Naive thymus-derived CD8-positive, alpha-beta T cell (primary cell): ENCODE data around the gene BANP. TPM values are rescaled to one million over a fixed set of nuclear protein-coding genes. Genes with fewer than 3 reads are reported as not detected.

Experiments
- ATAC-seq, 2 donors: fragments of 150-1000 bp; cut with Tn5 transposase in 1 of 2; sonication (Bioruptor Pico), chemical (Tn5 transposase) in 1 of 2; 1 replicate in 1 of 2; 2 replicates in 1 of 2; pipeline ENCODE4 v1.10.0; 2021; ENCODE audit warnings: mild to moderate bottlenecking in 2 of 2, moderate library complexity in 2 of 2
- POLR2A ChIA-PET: fragments of 350-600 bp; sonication (Branson Sonifier 250); formaldehyde crosslinking; loops from one replicate; lab custom pipeline; 2021; ENCODE audit warnings: antibody characterized with exemption; lab: Charles Lee
- DNase-seq, 10 donors: peaks; one replicate each; pipeline versions ENCODE4 v3.0.0 to v3.0.0-alpha.2; 2020 to 2022
- H3K27ac Mint-ChIP-seq, 10 donors: one replicate each; pipeline ENCODE4 v1.8.0; 2020 to 2022; ENCODE audit warnings: mild to moderate bottlenecking in 10 of 10, mixed read lengths in 10 of 10, moderate library complexity in 4 of 10, inconsistent platforms in 1 of 10
- H3K27me3 Mint-ChIP-seq, 5 donors: one replicate each; pipeline ENCODE4 v1.8.0; 2021 to 2022; ENCODE audit warnings: mixed read lengths in 5 of 5
- H3K36me3 Mint-ChIP-seq, 3 donors: one replicate each; pipeline ENCODE4 v1.8.0; 2020 to 2022; ENCODE audit warnings: mixed read lengths in 3 of 3, mild to moderate bottlenecking in 2 of 3, inconsistent platforms in 1 of 3
- H3K4me1 Mint-ChIP-seq, 4 donors: one replicate each; pipeline ENCODE4 v1.8.0; 2021 to 2022; ENCODE audit warnings: mixed read lengths in 4 of 4
- H3K4me3 Mint-ChIP-seq, 10 donors: one replicate each; pipeline ENCODE4 v1.8.0; 2020 to 2022; ENCODE audit warnings: mild to moderate bottlenecking in 10 of 10, mixed read lengths in 10 of 10, moderate library complexity in 6 of 10, inconsistent platforms in 1 of 10
- H3K9me3 Mint-ChIP-seq, 9 donors: one replicate each; pipeline ENCODE4 v1.8.0; 2020 to 2022; ENCODE audit warnings: mixed read lengths in 9 of 9, mild to moderate bottlenecking in 3 of 9, inconsistent platforms in 1 of 9, moderate library complexity in 1 of 9
- polyA plus RNA-seq, 3 donors: library from polyadenylated mRNA; unstranded; fragments of 300-500 nt; fragmentation: Illumina TruSeq; gene quantifications; one replicate each; pipeline ENCODE4 v1.2.3, GENCODE V29; 2021
- total RNA-seq, 8 experiments: library from RNA in 2 of 8; stranded (reverse) in 2 of 8; gene quantifications; one replicate each; pipeline ENCODE4 v1.2.3 and lab custom pipeline; 2021 to 2026

The BANP gene
- total and polyA plus RNA-seq, 5 experiments from 2014 or later: 13.4 to 89.4 (median 29.1) TPM

GRCh38 chr16:88061346-88062110 lies 110.3 kb downstream of the BANP start:
- no peak overlapping the region for H3K4me3 Mint-ChIP-seq
- POLR2A ChIA-PET: no interaction called here
- DNase-seq (no peak), ATAC-seq (no peak)
- H3K27ac Mint-ChIP-seq: no peak overlapping the region
- H3K9me3 Mint-ChIP-seq: no peaks in the 10 kb centered on the region
- H3K4me1 Mint-ChIP-seq: peaks cover 0 to 2% (median 0%) of the 10 kb centered on the region in 4 donors
- peaks cover 0 to 61% (median 6%) of the 10 kb centered on the region in 3 donors for H3K36me3 Mint-ChIP-seq
- H3K27me3 Mint-ChIP-seq: no peaks in the 10 kb centered on the region

- Mint-ChIP-seq H3K36me3 (peaks cover 0 to 58% (median 6%) of the 10 kb centered on the region in 3 donors), H3K4me1 (peaks cover 0 to 10% (median under 1%) of the 10 kb centered on the region in 4 donors), H3K27ac (no peak overlapping the region), H3K27me3 (no peaks in the 10 kb centered on the region), H3K4me3 (no peak overlapping the region), H3K9me3 (no peaks in the 10 kb centered on the region)
- DNase-seq (no peak), ATAC-seq (no peak)
- POLR2A ChIA-PET: no interaction called here
Observed at GRCh38 chr16:88062341-88063210, 111.3 kb downstream of the BANP start.

GRCh38 chr16:88063211-88063773 lies 112.1 kb downstream of the BANP start:
- no peak overlapping the region for H3K4me3 Mint-ChIP-seq
- no peaks in the 10 kb centered on the region for H3K27me3 Mint-ChIP-seq
- H3K27ac Mint-ChIP-seq: no peak overlapping the region
- POLR2A ChIA-PET: no interaction called here
- DNase-seq (no peak), ATAC-seq (no peak)
- peaks cover 0 to 56% (median 6%) of the 10 kb centered on the region in 3 donors for H3K36me3 Mint-ChIP-seq
- H3K4me1 Mint-ChIP-seq: peaks cover 0 to 11% (median 2%) of the 10 kb centered on the region in 4 donors
- no peaks in the 10 kb centered on the region for H3K9me3 Mint-ChIP-seq

GRCh38 chr16:88064011-88064888 lies 113.0 kb downstream of the BANP start:
- H3K36me3 Mint-ChIP-seq: peaks cover 0 to 53% (median 8%) of the 10 kb centered on the region in 3 donors
- no peaks in the 10 kb centered on the region for H3K9me3 Mint-ChIP-seq
- no peaks in the 10 kb centered on the region for H3K27me3 Mint-ChIP-seq
- DNase-seq (no peak), ATAC-seq (no peak)
- POLR2A ChIA-PET: no interaction called here
- H3K27ac Mint-ChIP-seq: no peak overlapping the region
- no peak overlapping the region for H3K4me3 Mint-ChIP-seq
- peaks cover 0 to 14% (median 2%) of the 10 kb centered on the region in 4 donors for H3K4me1 Mint-ChIP-seq

GRCh38 chr16:88064889-88065746 lies 113.9 kb downstream of the BANP start:
- H3K9me3 Mint-ChIP-seq: no peaks in the 10 kb centered on the region
- no peak for ATAC-seq
- POLR2A ChIA-PET: no interaction called here
- H3K27me3 Mint-ChIP-seq: no peaks in the 10 kb centered on the region
- H3K4me3 Mint-ChIP-seq: no peak overlapping the region
- peaks cover 6 to 53% (median 12%) of the 10 kb centered on the region in 3 donors for H3K36me3 Mint-ChIP-seq
- peak overlapping the region in 1 of 10 donors; percentile 60 for H3K27ac Mint-ChIP-seq
- no peak for DNase-seq
- H3K4me1 Mint-ChIP-seq: peaks cover 0 to 23% (median 2%) of the 10 kb centered on the region in 4 donors

- H3K4me3 Mint-ChIP-seq: no peak overlapping the region
- H3K27ac Mint-ChIP-seq: no peak overlapping the region
- H3K27me3 Mint-ChIP-seq: no peaks in the 10 kb centered on the region
- peaks cover 6 to 55% (median 7%) of the 10 kb centered on the region in 3 donors for H3K36me3 Mint-ChIP-seq
- peaks cover 0 to 28% (median 2%) of the 10 kb centered on the region in 4 donors for H3K4me1 Mint-ChIP-seq
- no peaks in the 10 kb centered on the region for H3K9me3 Mint-ChIP-seq
- POLR2A ChIA-PET: no interaction called here
- ATAC-seq: no peak
- DNase-seq: no peak
Observed at GRCh38 chr16:88065747-88066142, 114.5 kb downstream of the BANP start.

GRCh38 chr16:88066234-88066633 lies 115.0 kb downstream of the BANP start:
- Mint-ChIP-seq H3K4me1 (peaks cover 0 to 28% (median 2%) of the 10 kb centered on the region in 4 donors), H3K36me3 (peaks cover 6 to 56% (median 7%) of the 10 kb centered on the region in 3 donors), H3K27me3 (no peaks in the 10 kb centered on the region), H3K9me3 (no peaks in the 10 kb centered on the region), H3K4me3 (no peak overlapping the region), H3K27ac (no peak overlapping the region)
- POLR2A ChIA-PET: no interaction called here
- DNase-seq: no peak
- no peak for ATAC-seq

- H3K36me3 Mint-ChIP-seq: peaks cover 6 to 53% (median 7%) of the 10 kb centered on the region in 3 donors
- peaks cover 0 to 28% (median 2%) of the 10 kb centered on the region in 4 donors for H3K4me1 Mint-ChIP-seq
- no peaks in the 10 kb centered on the region for H3K9me3 Mint-ChIP-seq
Observed at GRCh38 chr16:88066680-88067529, 115.7 kb downstream of the BANP start.

GRCh38 chr16:88067530-88068411 lies 116.5 kb downstream of the BANP start:
- H3K9me3 Mint-ChIP-seq: no peaks in the 10 kb centered on the region
- peaks cover 6 to 54% (median 7%) of the 10 kb centered on the region in 3 donors for H3K36me3 Mint-ChIP-seq
- H3K27ac Mint-ChIP-seq: peak overlapping the region in 1 of 10 donors; percentile 34
- DNase-seq: no peak
- POLR2A ChIA-PET: no interaction called here
- no peaks in the 10 kb centered on the region for H3K27me3 Mint-ChIP-seq
- no peak overlapping the region for H3K4me3 Mint-ChIP-seq
- ATAC-seq: no peak
- peaks cover 0 to 28% (median 2%) of the 10 kb centered on the region in 4 donors for H3K4me1 Mint-ChIP-seq

More at GRCh38 chr16:88066680-88067529, 115.7 kb downstream of the BANP start:
- no peak for ATAC-seq
- no peaks in the 10 kb centered on the region for H3K27me3 Mint-ChIP-seq
- H3K4me3 Mint-ChIP-seq: no peak overlapping the region
- no peak overlapping the region for H3K27ac Mint-ChIP-seq
- no peak for DNase-seq
- POLR2A ChIA-PET: no interaction called here
